GM23248 (cell line): ENCODE results near the gene TRIM68.

Source experiments
- EZH2 ChIP-seq: fragments of 200-600 bp; sonication (generic); IDR thresholded peaks from 2 replicates; pipeline ENCODE4 v1.6.1; 2018; ENCODE audit warnings: antibody characterized with exemption, mild to moderate bottlenecking; ENCODE audit not compliant: insufficient read depth, poor library complexity, severe bottlenecking
- EZH2phosphoT487 ChIP-seq: fragments of 200-600 bp; sonication (generic); IDR thresholded peaks from 2 replicates; pipeline ENCODE4 v1.6.1; 2018; ENCODE audit warnings: antibody characterized with exemption, moderate library complexity, mild to moderate bottlenecking, low read depth; ENCODE audit not compliant: insufficient read depth

- TF ChIP-seq EZH2 = no peak
- TF ChIP-seq EZH2phosphoT487 = no peak
Measured at GRCh38 chr11:4641501-4641900, 33.5 kb upstream of the TRIM68 start.
